Panc1 (cell line): ENCODE measurements around the gene PTPRR. TPM values are rescaled to one million over a fixed set of nuclear protein-coding genes. Genes with fewer than 3 reads are reported as not detected.
A peak's percentile ranks its signal among the peaks of the same experiment; 100 is the strongest.

Source experiments
- ATAC-seq: fragments of 200-7000 bp; cut with Tn5 transposase; 2 replicates; pipeline ENCODE4 v1.9.1; 2020; ENCODE audit warnings: mild to moderate bottlenecking, moderate library complexity
- Bru-seq: library from RNA; stranded (reverse); fragments of 400-500 nt; gene quantifications from one replicate; lab custom pipeline; 2021; lab: Mats Ljungman, UMichigan
- BruChase-seq, 2 experiments: library from RNA; stranded (reverse); fragments of 400-500 nt; gene quantifications; one replicate each; lab custom pipeline; 2021; lab: Mats Ljungman, UMichigan
- BruUV-seq: library from RNA; stranded (reverse); fragments of 400-500 nt; replicated peaks from 2 replicates; lab custom pipeline; 2021; lab: Mats Ljungman, UMichigan
- CTCF ChIA-PET: fragments of 300-600 bp; sonication (Branson Sonifier 250); formaldehyde crosslinking; loops from one replicate; lab custom pipeline; 2022; ENCODE audit warnings: antibody characterized with exemption; lab: Charles Lee
- POLR2A ChIA-PET: fragments of 300-600 bp; sonication (Branson Sonifier 250); formaldehyde crosslinking; loops from one replicate; lab custom pipeline; 2022; ENCODE audit warnings: antibody characterized with exemption; lab: Charles Lee
- DNase-seq: peaks from one replicate; pipeline ENCODE4 v3.0.0-alpha.2; 2010; ENCODE audit warnings: low read depth, low spot score
- H3K27ac ChIP-seq: 2 replicates; pipeline ENCODE4 v1.5.1; 2011; ENCODE audit warnings: mild to moderate bottlenecking, low read length, inconsistent platforms
- H3K27me3 ChIP-seq: fragments of 200-500 bp; sonication (Bioruptor generic); 2 replicates; pipeline ENCODE4 v1.6.0; 2014; ENCODE audit warnings: low read length, inconsistent platforms; ENCODE audit not compliant: control insufficient read depth, insufficient read depth
- H3K36me3 ChIP-seq: fragments of 200-500 bp; sonication (Bioruptor generic); 2 replicates; pipeline ENCODE4 v1.5.1; 2014; ENCODE audit warnings: inconsistent platforms, mild to moderate bottlenecking, low read length, moderate library complexity; ENCODE audit not compliant: control insufficient read depth, insufficient read depth
- H3K4me1 ChIP-seq: 2 replicates; pipeline ENCODE4 v1.5.1; 2011; ENCODE audit warnings: inconsistent platforms, mild to moderate bottlenecking, low read length, moderate library complexity; ENCODE audit not compliant: control insufficient read depth, insufficient read depth
- H3K4me3 ChIP-seq, 2 experiments: 2 replicates each; pipeline ENCODE4 v1.5.1; 2011 to 2012; ENCODE audit warnings: low read depth in 2 of 2, low read length in 2 of 2, mild to moderate bottlenecking in 2 of 2, inconsistent platforms in 1 of 2, moderate library complexity in 1 of 2
- H3K9me3 ChIP-seq: fragments of 200-500 bp; sonication (Bioruptor generic); 2 replicates; pipeline ENCODE4 v1.5.1; 2014; ENCODE audit warnings: low read depth, mild to moderate bottlenecking, inconsistent platforms, low read length, moderate library complexity; ENCODE audit not compliant: control insufficient read depth, insufficient read depth
- CTCF ChIP-seq: fragments of 450-650 bp; IDR thresholded peaks from 2 replicates; pipeline ENCODE4 v1.5.1; 2017; ENCODE audit warnings: mild to moderate bottlenecking
- POLR2AphosphoS5 ChIP-seq: IDR thresholded peaks from 2 replicates; pipeline ENCODE4 v1.6.1; 2012; ENCODE audit warnings: mild to moderate bottlenecking, low read depth, low read length, moderate library complexity
- REST ChIP-seq, 2 experiments: IDR thresholded peaks; 2 replicates each; pipeline ENCODE4 v1.6.1; 2011 to 2012; ENCODE audit warnings: low read depth in 2 of 2, control low read depth in 1 of 2, low read length in 1 of 2, mild to moderate bottlenecking in 1 of 2, moderate library complexity in 1 of 2; ENCODE audit not compliant: insufficient read depth in 1 of 2
- SIN3A ChIP-seq: IDR thresholded peaks from 2 replicates; pipeline ENCODE4 v1.6.1; 2012; ENCODE audit warnings: low read depth, mild to moderate bottlenecking, low read length, moderate library complexity, borderline replicate concordance; ENCODE audit not compliant: insufficient read depth
- TCF7L2 ChIP-seq: IDR thresholded peaks from 2 replicates; pipeline ENCODE4 v1.6.1; 2011; ENCODE audit warnings: mild to moderate bottlenecking, low read depth, low read length, inconsistent platforms
- in situ Hi-C: cut with HindIII; loops from 2 replicates; pipeline ENCODE4 v1.10.0; 2016; ENCODE audit warnings: low sequenced_read_pairs, low pct_unique_long_range_greater_than_20kb
- intact Hi-C: fragments of 100-400 bp; cut with micrococcal nuclease; formaldehyde crosslinking; loops from one replicate; pipeline ENCODE4 v1.10.0; 2022; ENCODE audit not compliant: unreplicated experiment
- long read RNA-seq: library from polyadenylated mRNA; unstranded; transcript quantifications from one replicate; pipeline ENCODE4 v2.0.0, GENCODE V29; 2021; ENCODE audit not compliant: unreplicated experiment
- polyA plus RNA-seq: library from polyadenylated mRNA; unstranded; fragments of >200 nt; gene quantifications from one replicate; pipeline ENCODE4 v1.2.1, GENCODE V29; 2012; ENCODE audit warnings: missing spikeins; ENCODE audit not compliant: insufficient read length
- total RNA-seq: library from RNA; stranded (reverse); gene quantifications from one replicate; pipeline ENCODE4 v1.2.1, GENCODE V29; 2021; ENCODE audit not compliant: unreplicated experiment

Gene PTPRR
- total RNA-seq (not detected), Bru-seq, nascent RNA (not detected), BruChase-seq, experiment 1, labeled RNA remaining after a 2-hour chase (percentile 4 among the genes with signal in this experiment), BruChase-seq, experiment 2, labeled RNA remaining after a 6-hour chase (percentile 1 among the genes with signal in this experiment)
- polyA plus RNA-seq: not detected
- long read RNA-seq: 0 reads

- Histone ChIP-seq H3K27ac (no peak within 1 kb of the TSS), H3K36me3 (no peaks in the 10 kb centered on the region), H3K27me3 (peaks cover 2% of the 10 kb centered on the region), H3K9me3 (no peaks in the 10 kb centered on the region), H3K4me1 (no peaks in the 10 kb centered on the region), H3K4me3 (peak within 1 kb of the TSS; percentile 14 to 21; a peak in 3 of 4 replicates)
- in situ Hi-C loops (no loop called here), intact Hi-C loops (no loop called here)
- TF ChIP-seq TCF7L2 (no peak), SIN3A (no peak), POLR2AphosphoS5 (no peak), REST (IDR thresholded peaks at IDR 0.05; ENCODE audit: insufficient read depth in 1 of 2, low read depth in 2 of 2, low read length in 1 of 2) (no peak), CTCF (no peak)
- ATAC-seq (peak; percentile 73), DNase-seq (no peak)
- no TSS peak for BruUV-seq
- CTCF ChIA-PET: no interaction called here
- POLR2A ChIA-PET: no interaction called here
These were observed at the start of gene PTPRR for GRCh38 chr12:70920251-70920851. PTPRR (minus strand) TSS chr12:70920738; CDS start chr12:70920390, 348 bp downstream.

GRCh38 chr12:70966996-70967790 lies 46.7 kb upstream of the PTPRR start:
- CTCF ChIA-PET: no interaction called here
- no peak overlapping the region for H3K4me3 ChIP-seq
- no peaks in the 10 kb centered on the region for H3K27me3 ChIP-seq
- POLR2A ChIA-PET: no interaction called here
- no peak for TF ChIP-seq TCF7L2
- in situ Hi-C loops (no loop called here), intact Hi-C loops (no loop called here)
- H3K27ac ChIP-seq: no peak overlapping the region
- H3K4me1 ChIP-seq: no peaks in the 10 kb centered on the region
- no peaks in the 10 kb centered on the region for H3K36me3 ChIP-seq
- H3K9me3 ChIP-seq: no peaks in the 10 kb centered on the region
- no TSS peak for BruUV-seq
- no peak for DNase-seq
- ATAC-seq: no peak
